ENCODE measurements around the gene SAMD9L.

DNA sequence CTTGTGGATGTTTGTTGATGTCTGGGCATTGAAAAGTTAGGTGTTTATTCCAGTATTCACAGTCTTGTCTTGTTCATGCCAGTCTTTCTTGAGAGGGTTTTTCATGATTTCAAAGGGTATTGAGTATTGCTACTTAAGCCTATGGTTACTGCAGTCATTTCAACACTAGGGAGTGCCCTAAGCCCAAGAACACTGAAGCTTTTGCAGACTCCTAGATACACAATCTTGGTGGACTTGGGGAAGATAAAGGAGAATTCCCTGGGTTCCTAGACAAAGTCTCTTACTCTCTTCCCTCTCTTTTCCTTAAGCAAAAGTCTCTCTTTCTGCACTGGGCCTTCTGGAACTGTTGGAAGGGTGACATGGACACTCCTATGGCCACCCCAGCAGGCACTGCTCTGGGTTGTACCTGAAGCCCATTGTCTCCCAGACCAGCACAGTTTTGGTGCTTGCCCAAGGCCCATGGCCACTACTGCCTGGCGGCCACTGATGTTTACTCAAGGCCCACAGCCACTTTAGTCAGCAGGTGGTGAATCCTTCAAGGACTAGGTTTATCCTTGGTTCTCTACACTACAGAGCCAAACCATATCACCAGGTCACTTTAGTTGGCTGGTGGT, 55.3 kb downstream of the SAMD9L start:
- TF ChIP-seq, protein P1, sequence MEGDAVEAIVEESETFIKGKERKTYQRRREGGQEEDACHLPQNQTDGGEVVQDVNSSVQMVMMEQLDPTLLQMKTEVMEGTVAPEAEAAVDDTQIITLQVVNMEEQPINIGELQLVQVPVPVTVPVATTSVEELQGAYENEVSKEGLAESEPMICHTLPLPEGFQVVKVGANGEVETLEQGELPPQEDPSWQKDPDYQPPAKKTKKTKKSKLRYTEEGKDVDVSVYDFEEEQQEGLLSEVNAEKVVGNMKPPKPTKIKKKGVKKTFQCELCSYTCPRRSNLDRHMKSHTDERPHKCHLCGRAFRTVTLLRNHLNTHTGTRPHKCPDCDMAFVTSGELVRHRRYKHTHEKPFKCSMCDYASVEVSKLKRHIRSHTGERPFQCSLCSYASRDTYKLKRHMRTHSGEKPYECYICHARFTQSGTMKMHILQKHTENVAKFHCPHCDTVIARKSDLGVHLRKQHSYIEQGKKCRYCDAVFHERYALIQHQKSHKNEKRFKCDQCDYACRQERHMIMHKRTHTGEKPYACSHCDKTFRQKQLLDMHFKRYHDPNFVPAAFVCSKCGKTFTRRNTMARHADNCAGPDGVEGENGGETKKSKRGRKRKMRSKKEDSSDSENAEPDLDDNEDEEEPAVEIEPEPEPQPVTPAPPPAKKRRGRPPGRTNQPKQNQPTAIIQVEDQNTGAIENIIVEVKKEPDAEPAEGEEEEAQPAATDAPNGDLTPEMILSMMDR (conservative IDR thresholded peaks at IDR 0.05) = peak; percentile 25
- no peak for TF ChIP-seq ZFX (IDR thresholded peaks at IDR 0.05)

Measured in C4-2B (cell line).